SK-N-DZ (cell line): ENCODE results near the gene CD151.

ENCODE experiments used
- DNase-seq: peaks from one replicate; pipeline ENCODE4 v3.0.0-alpha.2; 2015; ENCODE audit warnings: low spot score
- small RNA-seq, 2 experiments: library from RNA; depleted of rRNA; stranded (forward); fragments of <200 nt; gene quantifications; one replicate each; pipeline ENCODE3, GENCODE V24; 2014

CD151 gene

GRCh38 chr11:870418-870817 lies 37.7 kb downstream of the CD151 start:
- no peak for DNase-seq

- DNase-seq: no peak
Observed at GRCh38 chr11:871472-871871, 38.7 kb downstream of the CD151 start.

- no peak for DNase-seq
Observed at GRCh38 chr11:872799-873198, 40.0 kb downstream of the CD151 start.

- DNase-seq: no peak
Observed at GRCh38 chr11:873706-874105, 41.0 kb downstream of the CD151 start.

- no peak for DNase-seq
Observed at GRCh38 chr11:875203-875602, 42.5 kb downstream of the CD151 start.

GRCh38 chr11:875769-876301 lies 43.1 kb downstream of the CD151 start:
- no peak for DNase-seq

GRCh38 chr11:876545-876944 lies 43.8 kb downstream of the CD151 start:
- DNase-seq: no peak

- no peak for DNase-seq
Observed at GRCh38 chr11:877565-877964, 44.8 kb downstream of the CD151 start.

- no peak for DNase-seq
Observed at GRCh38 chr11:880447-880846, 47.7 kb downstream of the CD151 start.

- no peak for DNase-seq
Observed at GRCh38 chr11:882596-882995, 49.8 kb downstream of the CD151 start.

GRCh38 chr11:883527-883926 lies 50.8 kb downstream of the CD151 start:
- no peak for DNase-seq

GRCh38 chr11:884578-885070 lies 51.9 kb downstream of the CD151 start:
- DNase-seq: no peak

GRCh38 chr11:886568-886967 lies 53.8 kb downstream of the CD151 start:
- DNase-seq: no peak

- DNase-seq: no peak
Observed at GRCh38 chr11:887589-887988, 54.8 kb downstream of the CD151 start.

Small RNA genes within 50 kb of the gene (small RNA-seq; reads per million reads assigned to genes)
- gene SNORA52: 0 reads per million in 2 experiments
